AG09319 (cell line): ENCODE measurements around the gene PPP1R7.

ENCODE experiments used
- DNase-seq: peaks from one replicate; pipeline ENCODE4 v3.0.0-alpha.2; 2010; ENCODE audit warnings: low read depth; ENCODE audit errors: extremely low read depth
- CTCF ChIP-seq: IDR thresholded peaks from 2 replicates; pipeline ENCODE4 v1.5.1; 2011; ENCODE audit warnings: low read depth, mild to moderate bottlenecking, inconsistent platforms, low read length, moderate library complexity

PPP1R7 gene

GRCh38 chr2:241214766-241215165 is 64.5 kb downstream of the PPP1R7 start:
- DNase-seq, result no peak
- no peak for TF ChIP-seq CTCF

- no peak for DNase-seq
- TF ChIP-seq CTCF, result no peak
Measured at GRCh38 chr2:241215421-241215820, 65.2 kb downstream of the PPP1R7 start.

- TF ChIP-seq CTCF, result no peak
- no peak for DNase-seq
Measured at GRCh38 chr2:241216211-241216761, 66.0 kb downstream of the PPP1R7 start.

GRCh38 chr2:241217320-241218031 is 67.2 kb downstream of the PPP1R7 start:
- no peak for TF ChIP-seq CTCF

GRCh38 chr2:241218131-241219029 is 68.1 kb downstream of the PPP1R7 start:
- DNase-seq, result no peak
- peak; percentile 19 for TF ChIP-seq CTCF

More at GRCh38 chr2:241217320-241218031, 67.2 kb downstream of the PPP1R7 start:
- no peak for DNase-seq

- DNase-seq, result no peak
- no peak for TF ChIP-seq CTCF
Measured at GRCh38 chr2:241219030-241219382, 68.7 kb downstream of the PPP1R7 start.

GRCh38 chr2:241219856-241220356 is 69.6 kb downstream of the PPP1R7 start:
- DNase-seq, result no peak
- no peak for TF ChIP-seq CTCF
